Transverse colon (tissue), 4 donors: Measurements from ENCODE around the gene NOP56. TPM values are rescaled to one million over a fixed set of nuclear protein-coding genes. Genes with fewer than 3 reads are reported as not detected.
A peak's percentile ranks its signal among the peaks of the same experiment; 100 is the strongest.

Experiments
- DNase-seq: peaks from one replicate; pipeline ENCODE4 v3.0.0-alpha.2; 2019
- H3K27ac ChIP-seq, 4 donors: fragments of 200-600 bp; sonication (generic); 2 replicates each; pipeline ENCODE4 v1.5.1; 2016 to 2018; ENCODE audit warnings: inconsistent platforms in 4 of 4
- H3K27me3 ChIP-seq: fragments of 200-600 bp; sonication (generic); 2 replicates; pipeline ENCODE4 v1.5.1; 2017; ENCODE audit warnings: inconsistent platforms
- H3K36me3 ChIP-seq, 4 donors: fragments of 200-600 bp; sonication (generic); 2 replicates each; pipeline ENCODE4 v1.5.1; 2017 to 2019; ENCODE audit warnings: inconsistent platforms in 4 of 4
- H3K4me1 ChIP-seq, 4 donors: fragments of 200-600 bp; sonication (generic); 2 replicates each; pipeline ENCODE4 v1.5.1; 2017 to 2020; ENCODE audit warnings: inconsistent platforms in 4 of 4
- H3K4me3 ChIP-seq, 4 donors: fragments of 200-600 bp; sonication (generic); 1 replicate in 1 of 4; 2 replicates in 3 of 4; pipeline versions ENCODE4 v1.5.1 to v1.6.1; 2017 to 2019; ENCODE audit warnings: inconsistent platforms in 4 of 4
- H3K9me3 ChIP-seq, 2 donors: fragments of 200-600 bp; sonication (generic); 2 replicates each; pipeline ENCODE4 v1.5.1; 2017 to 2019; ENCODE audit warnings: inconsistent platforms in 2 of 2
- EP300 ChIP-seq: sonication (generic); formaldehyde crosslinking; IDR thresholded peaks from one replicate; pipeline ENCODE4 v1.6.1; 2017; ENCODE audit warnings: antibody characterized with exemption, low read depth
- POLR2A ChIP-seq: fragments of 450-650 bp; IDR thresholded peaks from one replicate; pipeline ENCODE4 v1.6.1; 2016; ENCODE audit warnings: antibody characterized with exemption, mild to moderate bottlenecking, moderate library complexity
- POLR2AphosphoS5 ChIP-seq, 3 donors: sonication (generic); formaldehyde crosslinking; IDR thresholded peaks; one replicate each; pipeline ENCODE4 v1.6.1; 2016; ENCODE audit warnings: antibody characterized with exemption in 3 of 3
- WGBS, 2 donors: methylation state at CpG; one replicate each; pipeline ENCODE4 v1.1.5; 2018; ENCODE audit warnings: low coverage in 1 of 2; 5-methylcytosine and 5-hydroxymethylcytosine counted together
- in situ Hi-C, 4 donors: fragments of 200-750 bp; cut with MboI; loops; one replicate each; pipeline versions ENCODE4 v1.15.0 to v1.15.1; 2017; ENCODE audit warnings: low sequenced_read_pairs in 3 of 4, low pct_ligation_motif_present in 1 of 4, low pct_unique_long_range_greater_than_20kb in 1 of 4
- intact Hi-C: fragments of 100-400 bp; cut with DNase I; formaldehyde crosslinking; loops from one replicate; pipeline ENCODE4 v1.15.1; 2023; ENCODE audit warnings: low total_unique reads
- total RNA-seq, 4 donors: library from RNA; depleted of rRNA; stranded (reverse); fragments of >200 nt; gene quantifications; one replicate each; pipeline ENCODE4 v1.1.0, GENCODE V29; 2016
- TF ChIP-seq, protein P1 (sequence below), 5 experiments: fragments of 200-600 bp in 3 of 5; fragments of 450-650 bp in 2 of 5; sonication (generic) in 3 of 5; IDR thresholded peaks; 1 replicate in 2 of 5; 2 replicates in 3 of 5; pipeline ENCODE4 v1.5.1; 2016 to 2017; ENCODE audit warnings: antibody characterized with exemption in 5 of 5, inconsistent platforms in 3 of 5, mild to moderate bottlenecking in 2 of 5, moderate library complexity in 1 of 5

NOP56 gene
- total RNA-seq, 4 donors from 2014 or later = 32.8 to 303 (median 126) TPM

DNA sequence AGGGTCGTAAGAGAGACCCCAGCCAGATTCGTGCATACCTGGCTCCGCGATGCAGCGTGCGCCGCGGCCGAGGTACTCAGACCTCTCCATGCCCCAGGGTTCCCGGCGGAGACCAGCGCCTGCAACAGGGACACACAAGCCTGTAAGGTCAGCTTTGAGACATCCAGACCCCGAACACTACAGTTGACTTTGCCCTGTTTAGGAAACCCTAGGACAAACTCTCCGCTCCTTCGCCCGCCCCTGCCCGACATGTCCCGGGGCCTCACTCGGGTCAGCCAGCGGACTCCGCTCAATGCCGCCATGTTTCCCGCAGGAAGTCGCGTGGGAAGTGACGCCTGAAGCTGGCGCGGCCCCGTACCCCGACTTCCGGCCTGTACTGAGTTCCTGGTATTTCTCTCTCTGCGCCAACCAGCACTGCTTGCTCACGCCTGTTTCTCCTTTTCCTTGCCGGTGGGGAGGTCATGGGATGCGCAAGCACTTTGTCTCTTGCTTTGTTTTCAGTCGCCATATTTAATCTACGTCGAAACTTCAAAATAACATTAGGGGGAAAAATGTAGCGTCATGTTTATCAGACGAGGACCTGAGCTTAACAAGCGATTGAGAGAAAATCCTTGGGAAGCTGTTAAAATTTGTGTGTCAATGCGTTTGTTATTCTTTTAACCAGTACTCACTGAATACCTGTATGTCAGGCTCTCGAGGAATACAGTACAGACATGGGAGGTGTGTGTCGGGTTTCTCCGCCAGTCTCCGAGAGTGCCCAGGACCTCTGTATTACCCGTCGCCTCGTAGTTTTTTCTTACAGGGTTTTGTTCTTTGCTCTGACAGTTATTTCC, 11.7 kb downstream of the NOP56 start, which contains the start of gene IDH3B:
Gene IDH3B, minus strand, starts transcription at position 330 of the 833 bp plus-strand sequence. Its CDS starts 28 bp downstream, at position 302.
- Histone ChIP-seq H3K4me1 (peaks cover 6 to 17% (median 11%) of the 10 kb centered on the region in 4 donors), H3K36me3 (peaks cover 0 to 17% (median 8%) of the 10 kb centered on the region in 4 donors), H3K27me3 (no peaks in the 10 kb centered on the region), H3K27ac (peak within 1 kb of the TSS; percentile 75 to 89 (median 87)), H3K9me3 (no peaks in the 10 kb centered on the region), H3K4me3 (peak within 1 kb of the TSS; percentile 72 to 95 (median 86))
- in situ Hi-C loops = no loop called here
- 9 to 10% methylated on average over 13 to 49 of the region's 49 CpGs for WGBS, 2 donors
- DNase-seq = peak; percentile 94
- intact Hi-C loops = no loop called here
- TF ChIP-seq POLR2AphosphoS5 (IDR thresholded peaks at IDR 0.05) (peak; percentile 92 to 95 (median 92)), EP300 (no peak), POLR2A (peak; percentile 88)
- TF ChIP-seq, protein P1, sequence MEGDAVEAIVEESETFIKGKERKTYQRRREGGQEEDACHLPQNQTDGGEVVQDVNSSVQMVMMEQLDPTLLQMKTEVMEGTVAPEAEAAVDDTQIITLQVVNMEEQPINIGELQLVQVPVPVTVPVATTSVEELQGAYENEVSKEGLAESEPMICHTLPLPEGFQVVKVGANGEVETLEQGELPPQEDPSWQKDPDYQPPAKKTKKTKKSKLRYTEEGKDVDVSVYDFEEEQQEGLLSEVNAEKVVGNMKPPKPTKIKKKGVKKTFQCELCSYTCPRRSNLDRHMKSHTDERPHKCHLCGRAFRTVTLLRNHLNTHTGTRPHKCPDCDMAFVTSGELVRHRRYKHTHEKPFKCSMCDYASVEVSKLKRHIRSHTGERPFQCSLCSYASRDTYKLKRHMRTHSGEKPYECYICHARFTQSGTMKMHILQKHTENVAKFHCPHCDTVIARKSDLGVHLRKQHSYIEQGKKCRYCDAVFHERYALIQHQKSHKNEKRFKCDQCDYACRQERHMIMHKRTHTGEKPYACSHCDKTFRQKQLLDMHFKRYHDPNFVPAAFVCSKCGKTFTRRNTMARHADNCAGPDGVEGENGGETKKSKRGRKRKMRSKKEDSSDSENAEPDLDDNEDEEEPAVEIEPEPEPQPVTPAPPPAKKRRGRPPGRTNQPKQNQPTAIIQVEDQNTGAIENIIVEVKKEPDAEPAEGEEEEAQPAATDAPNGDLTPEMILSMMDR (IDR thresholded peaks at IDR 0.05) = no peak

DNA sequence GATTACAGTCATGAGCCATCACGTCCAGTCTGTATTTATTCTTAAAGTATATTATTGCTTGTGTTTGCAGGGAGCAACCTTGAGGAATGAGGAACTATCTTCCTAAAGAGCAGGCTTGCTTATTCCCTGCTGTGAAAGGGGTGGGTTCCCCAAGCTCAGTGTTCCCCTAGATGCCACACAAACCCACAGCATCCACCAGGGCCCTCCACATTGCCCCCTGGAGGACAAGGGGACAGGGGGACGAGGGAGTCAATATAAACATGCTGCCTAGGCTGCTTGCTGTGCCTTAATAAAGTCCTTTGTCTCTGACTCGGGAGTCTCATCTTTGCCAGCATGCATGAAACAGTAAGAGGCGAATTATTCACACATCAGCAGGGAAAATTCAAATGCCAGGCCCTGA, 19.5 kb downstream of the NOP56 start:
- no peak for DNase-seq
- Histone ChIP-seq H3K27me3 (peaks cover 5% of the 10 kb centered on the region), H3K4me3 (no peak overlapping the region), H3K9me3 (no peaks in the 10 kb centered on the region), H3K27ac (no peak overlapping the region), H3K4me1 (no peaks in the 10 kb centered on the region), H3K36me3 (no peaks in the 10 kb centered on the region)
- WGBS, 2 donors = 27% methylated on average over 3 to 4 of the region's 4 CpGs
- in situ Hi-C loops = no loop called here
- intact Hi-C loops = no loop called here
- TF ChIP-seq POLR2AphosphoS5 (IDR thresholded peaks at IDR 0.05) (no peak), POLR2A (no peak), EP300 (no peak)
- TF ChIP-seq, protein P1 (IDR thresholded peaks at IDR 0.05) = no peak

DNA sequence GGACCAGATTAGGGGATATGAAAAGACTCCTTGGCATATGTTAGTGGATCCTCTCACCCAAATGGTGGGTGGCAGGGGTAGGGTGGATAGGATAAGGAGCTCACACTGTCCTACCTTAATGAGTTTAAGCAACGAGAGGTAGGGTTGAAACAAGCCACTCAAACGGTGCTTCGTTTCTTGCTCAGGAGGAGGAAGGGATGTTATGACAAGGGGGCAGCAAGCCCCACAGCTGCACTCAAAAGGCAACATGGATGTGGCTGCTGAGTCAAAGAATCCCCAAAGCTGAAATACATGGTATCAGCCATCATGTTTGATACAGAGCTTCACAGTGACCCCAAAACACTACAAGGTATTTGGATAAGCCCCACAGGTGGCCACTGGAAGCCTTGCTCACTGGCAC, 20.0 kb downstream of the NOP56 start:
- WGBS, 2 donors = 68% methylated on average over 3 of the region's 3 CpGs; no CpG with 5 or more reads in 1 of the 2 donors
- peaks cover 5% of the 10 kb centered on the region for H3K27me3 ChIP-seq
- in situ Hi-C loops = no loop called here
- intact Hi-C loops = no loop called here
- no peak overlapping the region for H3K27ac ChIP-seq
- H3K36me3 ChIP-seq = no peaks in the 10 kb centered on the region
- DNase-seq = no peak
- TF ChIP-seq POLR2AphosphoS5 (IDR thresholded peaks at IDR 0.05) (no peak), POLR2A (no peak), EP300 (no peak)
- TF ChIP-seq, protein P1 (IDR thresholded peaks at IDR 0.05) = no peak
- no peak overlapping the region for H3K4me3 ChIP-seq
- no peaks in the 10 kb centered on the region for H3K4me1 ChIP-seq
- H3K9me3 ChIP-seq = no peaks in the 10 kb centered on the region

DNA sequence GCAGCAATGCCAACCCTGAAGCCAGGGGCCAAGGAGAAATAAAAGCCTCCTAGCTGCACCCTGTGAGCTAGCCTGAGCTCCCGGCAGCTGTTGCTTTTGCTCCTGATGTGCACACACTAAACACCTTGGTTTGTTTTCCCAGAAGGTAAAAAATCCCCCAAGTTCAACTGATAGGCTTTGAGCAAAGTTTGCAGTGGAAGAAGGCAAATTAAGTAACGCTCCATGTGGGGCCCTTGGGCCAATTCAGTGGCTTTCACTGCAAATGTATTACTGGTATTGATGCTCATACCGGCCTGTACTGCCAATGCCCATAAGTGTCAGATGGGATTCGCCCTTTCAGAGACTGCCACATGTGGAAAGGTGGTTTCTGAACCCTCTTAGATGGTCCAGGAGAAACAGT, 21.0 kb downstream of the NOP56 start:
- Histone ChIP-seq H3K4me1 (no peaks in the 10 kb centered on the region), H3K27ac (no peak overlapping the region), H3K27me3 (peaks cover 5% of the 10 kb centered on the region), H3K9me3 (no peaks in the 10 kb centered on the region), H3K4me3 (no peak overlapping the region), H3K36me3 (no peaks in the 10 kb centered on the region)
- intact Hi-C loops = no loop called here
- in situ Hi-C loops = no loop called here
- DNase-seq = no peak
- TF ChIP-seq, protein P1 (IDR thresholded peaks at IDR 0.05) = no peak
- TF ChIP-seq EP300 (no peak), POLR2A (no peak), POLR2AphosphoS5 (IDR thresholded peaks at IDR 0.05) (no peak)
- WGBS, 2 donors = 80 to 93% methylated on average over 1 to 4 of the region's 4 CpGs
